Mesodermal cell (in vitro differentiated cells): ENCODE results near the gene WDFY4.

ENCODE experiments used
- H3K27ac ChIP-seq: 2 replicates; pipeline ENCODE4 v1.7.0; 2013; ENCODE audit warnings: mild to moderate bottlenecking, low read depth, low read length, moderate library complexity; ENCODE audit not compliant: severe bottlenecking
- H3K36me3 ChIP-seq: 2 replicates; pipeline ENCODE4 v1.7.1; 2013; ENCODE audit warnings: mild to moderate bottlenecking, low read length, moderate library complexity; ENCODE audit not compliant: control insufficient read depth, insufficient read depth
- H3K4me1 ChIP-seq: one replicate; pipeline ENCODE4 v1.7.1; 2013; ENCODE audit warnings: mild to moderate bottlenecking, low read length; ENCODE audit not compliant: insufficient read depth, control insufficient read depth, poor library complexity, severe bottlenecking
- H3K4me3 ChIP-seq: 2 replicates; pipeline ENCODE4 v1.7.0; 2013; ENCODE audit warnings: low read length, control low read depth, mild to moderate bottlenecking; ENCODE audit not compliant: insufficient read depth, poor library complexity, severe bottlenecking; ENCODE audit errors: extremely low read depth
- H3K9me3 ChIP-seq: 2 replicates; pipeline ENCODE4 v1.7.1; 2013; ENCODE audit warnings: mild to moderate bottlenecking, low read length, moderate library complexity; ENCODE audit not compliant: control insufficient read depth
- WGBS, 2 experiments: methylation state at CpG; one replicate each; pipeline ENCODE4 v1.1.5; 2013; ENCODE audit warnings: missing lambda C conversion rate in 2 of 2; ENCODE audit not compliant: insufficient coverage in 2 of 2; 5-methylcytosine and 5-hydroxymethylcytosine counted together

The WDFY4 gene

GRCh38 chr10:48765039-48765438 is 80.4 kb downstream of the WDFY4 start:
- no peak overlapping the region for H3K27ac ChIP-seq
- 86 to 100% methylated on average over 1 of the region's 1 CpG for WGBS, 2 experiments
- no peaks in the 10 kb centered on the region for H3K4me1 ChIP-seq
- no peaks in the 10 kb centered on the region for H3K9me3 ChIP-seq
- no peak overlapping the region for H3K4me3 ChIP-seq
- no peaks in the 10 kb centered on the region for H3K36me3 ChIP-seq

- Histone ChIP-seq H3K9me3 (no peaks in the 10 kb centered on the region), H3K36me3 (no peaks in the 10 kb centered on the region), H3K4me1 (no peaks in the 10 kb centered on the region), H3K27ac (no peak overlapping the region), H3K4me3 (no peak overlapping the region)
- WGBS, 2 experiments = 88 to 90% methylated on average over 3 of the region's 4 CpGs
Observed at GRCh38 chr10:48765527-48765926, 80.9 kb downstream of the WDFY4 start.

GRCh38 chr10:48767373-48768143 is 82.9 kb downstream of the WDFY4 start:
- 95 to 96% methylated on average over 2 to 3 of the region's 4 CpGs for WGBS, 2 experiments
- Histone ChIP-seq H3K4me3 (no peak overlapping the region), H3K27ac (no peak overlapping the region), H3K9me3 (no peaks in the 10 kb centered on the region), H3K4me1 (no peaks in the 10 kb centered on the region), H3K36me3 (no peaks in the 10 kb centered on the region)

- 88 to 89% methylated on average over 14 of the region's 14 CpGs for WGBS, 2 experiments
- H3K9me3 ChIP-seq = no peaks in the 10 kb centered on the region
- H3K4me3 ChIP-seq = no peak overlapping the region
Observed at GRCh38 chr10:48768144-48768766, 83.6 kb downstream of the WDFY4 start.

DNA sequence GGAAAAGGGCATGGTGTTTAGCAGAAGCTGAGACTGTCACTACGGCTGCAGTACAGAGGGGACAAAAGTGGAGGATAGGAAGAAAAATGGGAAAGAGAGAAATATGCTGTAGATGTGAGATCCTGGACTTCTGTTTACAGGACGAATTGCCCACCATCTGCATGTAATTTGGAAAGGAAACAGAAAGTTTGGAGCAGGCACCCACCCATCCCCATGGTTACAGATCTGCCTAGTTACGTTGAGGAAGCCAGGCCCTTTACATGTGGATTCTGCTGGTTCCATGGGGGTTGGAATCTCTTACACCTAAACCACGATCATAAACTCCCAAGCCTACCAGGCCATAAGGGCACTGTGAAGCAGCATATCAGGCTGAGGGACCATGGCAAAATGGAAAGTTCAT is 84.3 kb downstream of the WDFY4 start:
- Histone ChIP-seq H3K9me3 (no peaks in the 10 kb centered on the region), H3K4me1 (no peaks in the 10 kb centered on the region), H3K27ac (no peak overlapping the region), H3K4me3 (no peak overlapping the region), H3K36me3 (no peaks in the 10 kb centered on the region)
- 79 to 83% methylated on average over 2 to 4 of the region's 4 CpGs for WGBS, 2 experiments

More at GRCh38 chr10:48768144-48768766, 83.6 kb downstream of the WDFY4 start:
- H3K36me3 ChIP-seq = no peaks in the 10 kb centered on the region
- no peak overlapping the region for H3K27ac ChIP-seq
- H3K4me1 ChIP-seq = no peaks in the 10 kb centered on the region

DNA sequence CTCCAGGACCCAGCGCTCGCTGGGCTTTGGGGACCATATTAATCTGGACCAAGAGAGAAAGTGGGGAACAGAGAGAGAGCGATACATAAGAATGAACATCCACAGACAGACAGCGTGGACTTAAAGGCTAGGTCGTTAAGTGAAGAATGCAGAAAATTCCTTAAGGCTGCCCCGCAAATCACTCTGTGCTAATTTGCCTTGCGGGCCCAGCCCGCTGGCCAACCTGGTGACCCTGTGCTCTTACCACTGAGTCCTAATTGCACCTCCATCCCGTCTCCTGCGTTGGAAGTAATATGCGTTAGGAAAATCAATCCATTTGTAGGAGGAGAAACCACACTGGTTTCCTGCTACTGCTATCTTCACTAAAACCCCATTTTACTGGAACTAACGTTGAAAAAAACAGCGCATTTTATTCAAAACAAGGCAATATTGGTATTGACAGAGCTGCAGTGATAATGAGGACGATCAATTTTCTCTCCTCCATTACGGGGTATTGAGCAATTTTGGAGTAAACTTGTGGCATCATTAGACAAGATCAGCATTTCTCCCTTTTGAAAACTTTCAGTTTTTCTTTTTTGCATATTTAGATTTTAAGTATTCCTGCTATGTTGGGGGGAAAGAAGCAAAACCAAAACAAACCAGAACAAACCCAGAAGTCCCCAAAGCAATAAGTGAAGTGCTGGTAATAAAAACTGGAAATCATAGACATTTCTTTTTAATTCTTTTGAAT is 85.2 kb downstream of the WDFY4 start:
- Histone ChIP-seq H3K27ac (no peak overlapping the region), H3K4me1 (no peaks in the 10 kb centered on the region)
- WGBS, 2 experiments = 84 to 90% methylated on average over 9 to 11 of the region's 15 CpGs

DNA sequence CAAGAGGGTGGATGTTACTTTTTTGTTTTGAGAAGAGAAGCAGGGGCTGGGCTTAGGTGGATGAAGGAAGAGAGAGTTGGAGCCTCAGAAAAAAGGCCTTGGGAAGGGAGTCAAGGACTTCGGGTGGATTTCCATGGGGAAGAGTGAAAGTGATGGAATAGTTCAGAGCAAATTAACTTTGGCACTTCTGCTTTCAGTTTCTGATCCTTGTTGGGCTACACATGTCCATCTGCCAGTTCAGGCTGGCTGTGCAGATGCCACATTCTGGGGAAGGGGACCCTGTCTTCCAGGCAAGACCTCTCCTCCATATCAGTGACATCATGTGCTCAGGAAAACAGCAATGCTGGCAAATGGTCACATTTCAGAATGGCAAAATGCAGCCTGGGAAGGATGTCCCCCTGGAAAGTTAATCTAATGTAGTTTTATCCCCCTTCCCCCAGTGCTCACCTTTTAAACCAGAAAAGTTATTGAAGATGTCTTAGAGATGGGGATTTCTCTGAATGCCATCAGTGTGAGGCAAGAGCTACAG is 86.0 kb downstream of the WDFY4 start:
- 83 to 100% methylated on average over 1 of the region's 1 CpG for WGBS, 2 experiments
- Histone ChIP-seq H3K4me3 (no peak overlapping the region), H3K27ac (no peak overlapping the region), H3K4me1 (no peaks in the 10 kb centered on the region), H3K36me3 (no peaks in the 10 kb centered on the region), H3K9me3 (no peaks in the 10 kb centered on the region)

More for the DNA sequence above, 85.2 kb downstream of the WDFY4 start:
- Histone ChIP-seq H3K36me3 (no peaks in the 10 kb centered on the region), H3K4me3 (no peak overlapping the region), H3K9me3 (no peaks in the 10 kb centered on the region)

DNA sequence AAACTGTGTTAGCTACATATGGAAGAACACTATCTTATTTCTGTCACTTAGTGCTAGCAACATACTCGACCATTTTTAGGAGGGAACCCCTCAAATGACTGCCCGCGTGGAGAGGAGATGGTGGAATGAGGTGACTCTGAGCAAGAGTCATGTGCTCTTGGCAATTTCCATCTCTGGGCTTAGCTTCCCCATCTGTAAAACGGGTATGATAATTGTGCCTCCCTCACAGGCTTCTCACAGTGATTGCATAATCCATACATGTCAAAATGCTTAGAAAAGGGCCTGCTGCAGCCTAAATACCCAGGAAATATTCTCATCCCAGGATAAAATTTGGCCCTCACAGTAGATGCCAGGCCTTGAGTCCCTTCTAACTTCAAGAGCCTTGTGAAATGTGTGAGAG is 86.6 kb downstream of the WDFY4 start:
- no peaks in the 10 kb centered on the region for H3K9me3 ChIP-seq
- H3K36me3 ChIP-seq = no peaks in the 10 kb centered on the region
- no peak overlapping the region for H3K4me3 ChIP-seq
- H3K4me1 ChIP-seq = no peaks in the 10 kb centered on the region
- no peak overlapping the region for H3K27ac ChIP-seq
- WGBS, 2 experiments = 80 to 100% methylated on average over 1 to 3 of the region's 4 CpGs

DNA sequence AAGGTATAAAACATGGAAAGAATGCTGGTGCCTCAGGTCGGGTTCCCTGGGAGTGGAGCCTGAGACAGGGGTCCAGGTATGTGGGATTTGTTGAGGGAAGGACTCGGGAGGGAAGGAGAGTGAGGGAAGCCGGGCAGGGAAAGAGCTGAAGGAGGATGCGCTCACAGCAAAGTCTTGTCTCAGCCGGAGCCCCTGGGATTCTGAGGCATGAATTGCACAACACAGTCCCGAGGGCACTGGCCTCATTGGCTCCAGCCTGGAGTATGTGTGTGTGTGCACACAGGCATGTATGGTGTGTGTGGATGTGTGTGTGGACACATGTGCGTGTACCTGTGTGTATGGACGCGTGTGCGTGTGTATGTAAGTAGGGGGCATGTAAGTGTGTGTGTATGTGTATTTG is 87.4 kb downstream of the WDFY4 start:
- 88% methylated on average over 5 to 6 of the region's 10 CpGs for WGBS, 2 experiments
- Histone ChIP-seq H3K4me1 (no peaks in the 10 kb centered on the region), H3K36me3 (no peaks in the 10 kb centered on the region), H3K4me3 (no peak overlapping the region), H3K27ac (no peak overlapping the region), H3K9me3 (no peaks in the 10 kb centered on the region)

GRCh38 chr10:48773580-48773979 is 88.9 kb downstream of the WDFY4 start:
- Histone ChIP-seq H3K9me3 (no peaks in the 10 kb centered on the region), H3K36me3 (no peaks in the 10 kb centered on the region), H3K4me3 (no peak overlapping the region), H3K4me1 (no peaks in the 10 kb centered on the region), H3K27ac (no peak overlapping the region)
- 100% methylated on average over 2 of the region's 4 CpGs for WGBS, 2 experiments
